Parathyroid adenoma (tissue), 2 donors: ENCODE data around the gene CELSR3.

Experiments used
- H2AFZ ChIP-seq: fragments of 300-600 bp; sonication (generic); one replicate; pipeline ENCODE4 v1.7.0; 2017; ENCODE audit warnings: antibody characterized with exemption, mild to moderate bottlenecking
- H3K27ac ChIP-seq: fragments of 300-600 bp; sonication (generic); one replicate; pipeline ENCODE4 v1.7.0; 2017
- H3K27me3 ChIP-seq: fragments of 300-600 bp; sonication (generic); one replicate; pipeline ENCODE4 v1.7.0; 2017; ENCODE audit warnings: low read length; ENCODE audit not compliant: control insufficient read depth, insufficient read depth
- H3K36me3 ChIP-seq: fragments of 300-600 bp; sonication (generic); one replicate; pipeline ENCODE4 v1.7.0; 2017; ENCODE audit warnings: low read length; ENCODE audit not compliant: control insufficient read depth, insufficient read depth
- H3K4me1 ChIP-seq: fragments of 300-600 bp; sonication (generic); one replicate; pipeline ENCODE4 v1.7.0; 2017; ENCODE audit warnings: control low read depth
- H3K4me2 ChIP-seq: fragments of 300-600 bp; sonication (generic); one replicate; pipeline ENCODE4 v1.7.0; 2017; ENCODE audit warnings: low read length
- H3K4me3 ChIP-seq: fragments of 300-600 bp; sonication (generic); one replicate; pipeline ENCODE4 v1.7.0; 2017; ENCODE audit warnings: low read depth, low read length
- H3K79me2 ChIP-seq: fragments of 300-600 bp; sonication (generic); one replicate; pipeline ENCODE4 v1.7.0; 2017; ENCODE audit warnings: control low read depth
- H3K9ac ChIP-seq: fragments of 300-600 bp; sonication (generic); one replicate; pipeline ENCODE4 v1.7.0; 2017; ENCODE audit warnings: mild to moderate bottlenecking
- H3K9me3 ChIP-seq: fragments of 300-600 bp; sonication (generic); one replicate; pipeline ENCODE4 v1.7.0; 2017; ENCODE audit warnings: low read length; ENCODE audit not compliant: control insufficient read depth
- CTCF ChIP-seq: fragments of 300-600 bp; sonication (generic); IDR thresholded peaks from one replicate; pipeline ENCODE4 v1.7.0; 2017; ENCODE audit warnings: antibody characterized with exemption, mild to moderate bottlenecking
- donor health status: primary hyperparathyroidism.

The CELSR3 gene

GRCh38 chr3:48686538-48687219 lies 24.0 kb upstream of the CELSR3 start:
- Histone ChIP-seq H3K9ac (no peak overlapping the region), H3K36me3 (no peaks in the 10 kb centered on the region), H3K27me3 (no peaks in the 10 kb centered on the region), H3K9me3 (no peaks in the 10 kb centered on the region), H3K4me3 (no peak overlapping the region), H3K79me2 (peaks cover 51% of the 10 kb centered on the region), H3K4me1 (peaks cover 29% of the 10 kb centered on the region), H2AFZ (no peak overlapping the region), H3K4me2 (no peak overlapping the region), H3K27ac (peak overlapping the region; percentile 95)
- no peak for TF ChIP-seq CTCF

GRCh38 chr3:48685603-48686511 lies 23.2 kb upstream of the CELSR3 start, which contains the start of gene NCKIPSD:
NCKIPSD (minus strand) TSS chr3:48685915; CDS start chr3:48685807, 108 bp downstream.
- Histone ChIP-seq H3K4me1 (peaks cover 35% of the 10 kb centered on the region), H3K9ac (peak within 1 kb of the TSS; percentile 96), H3K27me3 (no peaks in the 10 kb centered on the region), H3K27ac (peak within 1 kb of the TSS; percentile 95), H3K4me2 (peak within 1 kb of the TSS; percentile 92), H3K9me3 (no peaks in the 10 kb centered on the region), H3K36me3 (no peaks in the 10 kb centered on the region), H3K79me2 (peaks cover 44% of the 10 kb centered on the region), H2AFZ (peak within 1 kb of the TSS; percentile 84), H3K4me3 (peak within 1 kb of the TSS; percentile 100)
- peak; percentile 76 for TF ChIP-seq CTCF

- no peak for TF ChIP-seq CTCF
- peaks cover 41% of the 10 kb centered on the region for H3K4me1 ChIP-seq
- H3K4me2 ChIP-seq, result peak overlapping the region; percentile 92
- H3K9ac ChIP-seq, result peak overlapping the region; percentile 96
- peak overlapping the region; percentile 95 for H3K27ac ChIP-seq
- no peaks in the 10 kb centered on the region for H3K27me3 ChIP-seq
- H3K79me2 ChIP-seq, result peaks cover 41% of the 10 kb centered on the region
- H3K36me3 ChIP-seq, result no peaks in the 10 kb centered on the region
- peak overlapping the region; percentile 84 for H2AFZ ChIP-seq
- H3K4me3 ChIP-seq, result peak overlapping the region; percentile 100
- no peaks in the 10 kb centered on the region for H3K9me3 ChIP-seq
These were observed 22.6 kb upstream of the CELSR3 start for GRCh38 chr3:48685293-48685602.

GRCh38 chr3:48684480-48685143 lies 21.9 kb upstream of the CELSR3 start:
- no peaks in the 10 kb centered on the region for H3K36me3 ChIP-seq
- no peak for TF ChIP-seq CTCF
- H3K9ac ChIP-seq, result peak overlapping the region; percentile 81
- peak overlapping the region; percentile 100 for H3K4me3 ChIP-seq
- H3K9me3 ChIP-seq, result no peaks in the 10 kb centered on the region
- H3K4me1 ChIP-seq, result peaks cover 47% of the 10 kb centered on the region
- H3K27ac ChIP-seq, result peak overlapping the region; percentile 95
- no peaks in the 10 kb centered on the region for H3K27me3 ChIP-seq
- peaks cover 35% of the 10 kb centered on the region for H3K79me2 ChIP-seq
- H3K4me2 ChIP-seq, result peak overlapping the region; percentile 92
- no peak overlapping the region for H2AFZ ChIP-seq
